ENCODE data around the gene AGRP. TPM values are rescaled to one million over a fixed set of nuclear protein-coding genes. Genes with fewer than 3 reads are reported as not detected.

Gene AGRP
- total RNA-seq, 6 donors from 2014 or later: 3.5 to 7.6 (median 3.8) TPM; not detected in 3

GRCh38 chr16:67461600-67462278, 21.6 kb downstream of the AGRP start:
- H3K4me3 ChIP-seq: no peak overlapping the region
- TF ChIP-seq CTCF (IDR thresholded peaks at IDR 0.05): no peak
- TF ChIP-seq POLR2A (IDR thresholded peaks at IDR 0.05): peak in 1 of 4 donors; percentile 29
- peak; percentile 56 to 95 (median 86) for TF ChIP-seq EP300 (IDR thresholded peaks at IDR 0.05)
- TF ChIP-seq POLR2AphosphoS5 (IDR thresholded peaks at IDR 0.05): peak; percentile 57 to 73
- peak in 1 of 2 donors; percentile 65 for ATAC-seq (ENCODE audit: low FRiP score in 2 of 2)
- H3K27me3 ChIP-seq: no peaks in the 10 kb centered on the region
- H3K36me3 ChIP-seq: peaks cover 0 to 11% (median 0%) of the 10 kb centered on the region in 4 donors
- DNase-seq: peak in 1 of 2 donors; percentile 89
- no peaks in the 10 kb centered on the region for H3K9me3 ChIP-seq
- H3K27ac ChIP-seq: peak overlapping the region in 2 of 4 donors; percentile 85 to 88
- peaks cover 64 to 99% (median 78%) of the 10 kb centered on the region in 4 donors for H3K4me1 ChIP-seq
- 54 to 68% methylated on average over 5 to 8 of the region's 8 CpGs for WGBS, 2 donors

- peaks cover 0 to 11% (median 0%) of the 10 kb centered on the region in 4 donors for H3K36me3 ChIP-seq
- no peak overlapping the region for H3K4me3 ChIP-seq
- H3K9me3 ChIP-seq: no peaks in the 10 kb centered on the region
- H3K27ac ChIP-seq: peak overlapping the region in 3 of 4 donors; percentile 70 to 88 (median 85)
- peaks cover 69 to 98% (median 80%) of the 10 kb centered on the region in 4 donors for H3K4me1 ChIP-seq
- DNase-seq (no peak), ATAC-seq (ENCODE audit: low FRiP score in 2 of 2) (no peak)
- TF ChIP-seq POLR2A (IDR thresholded peaks at IDR 0.05) (no peak), CTCF (IDR thresholded peaks at IDR 0.05) (no peak), EP300 (IDR thresholded peaks at IDR 0.05) (no peak), POLR2AphosphoS5 (IDR thresholded peaks at IDR 0.05) (no peak)
- no peaks in the 10 kb centered on the region for H3K27me3 ChIP-seq
- WGBS, 2 donors: 83 to 96% methylated on average over 1 to 2 of the region's 2 CpGs
Observed at GRCh38 chr16:67460961-67461360, 22.4 kb downstream of the AGRP start.

GRCh38 chr16:67460168-67460567, 23.2 kb downstream of the AGRP start:
- no peak overlapping the region for H3K4me3 ChIP-seq
- peak overlapping the region; percentile 70 to 88 (median 84) for H3K27ac ChIP-seq
- DNase-seq (no peak), ATAC-seq (ENCODE audit: low FRiP score in 2 of 2) (peak in 1 of 2 donors; percentile 12)
- TF ChIP-seq EP300 (IDR thresholded peaks at IDR 0.05): no peak
- no peak for TF ChIP-seq CTCF (IDR thresholded peaks at IDR 0.05)
- TF ChIP-seq POLR2AphosphoS5 (IDR thresholded peaks at IDR 0.05): no peak
- TF ChIP-seq POLR2A (IDR thresholded peaks at IDR 0.05): no peak
- peaks cover 61 to 90% (median 74%) of the 10 kb centered on the region in 4 donors for H3K4me1 ChIP-seq
- H3K36me3 ChIP-seq: peaks cover 0 to 11% (median 0%) of the 10 kb centered on the region in 4 donors
- no peaks in the 10 kb centered on the region for H3K9me3 ChIP-seq
- WGBS, 2 donors: 72 to 93% methylated on average over 5 of the region's 5 CpGs
- H3K27me3 ChIP-seq: no peaks in the 10 kb centered on the region

GRCh38 chr16:67459861-67460150, 23.5 kb downstream of the AGRP start:
- peak in 1 of 2 donors; percentile 45 for ATAC-seq (ENCODE audit: low FRiP score in 2 of 2)

More at GRCh38 chr16:67459861-67460150, 23.5 kb downstream of the AGRP start:
- Histone ChIP-seq H3K27ac (peak overlapping the region; percentile 70 to 88 (median 84)), H3K4me1 (peaks cover 58 to 86% (median 74%) of the 10 kb centered on the region in 4 donors), H3K27me3 (no peaks in the 10 kb centered on the region), H3K4me3 (no peak overlapping the region), H3K36me3 (peaks cover 0 to 14% (median 0%) of the 10 kb centered on the region in 4 donors), H3K9me3 (no peaks in the 10 kb centered on the region)
- no peak for TF ChIP-seq CTCF (IDR thresholded peaks at IDR 0.05)
- no peak for TF ChIP-seq POLR2A (IDR thresholded peaks at IDR 0.05)
- TF ChIP-seq EP300 (IDR thresholded peaks at IDR 0.05): no peak
- TF ChIP-seq POLR2AphosphoS5 (IDR thresholded peaks at IDR 0.05): no peak
- 69% methylated on average over 3 of the region's 3 CpGs; no CpG with 5 or more reads in 1 of the 2 donors for WGBS, 2 donors
- no peak for DNase-seq
